Esophagus squamous epithelium (tissue), 4 donors: ENCODE results near the gene BUB1.

Experiments
- POLR2A ChIP-seq, 4 donors: fragments of 450-650 bp; IDR thresholded peaks; one replicate each; pipeline ENCODE4 v1.6.1; 2017; ENCODE audit warnings: antibody characterized with exemption in 4 of 4, mild to moderate bottlenecking in 4 of 4, moderate library complexity in 3 of 4
- TF ChIP-seq, protein P1 (sequence below), 6 experiments: fragments of 450-650 bp in 4 of 6; fragments of 200-600 bp in 2 of 6; sonication (generic) in 2 of 6; IDR thresholded peaks; one replicate each; pipeline ENCODE4 v1.5.1; 2016 to 2019; ENCODE audit warnings: antibody characterized with exemption in 6 of 6, mild to moderate bottlenecking in 4 of 6, moderate library complexity in 4 of 6

DNA sequence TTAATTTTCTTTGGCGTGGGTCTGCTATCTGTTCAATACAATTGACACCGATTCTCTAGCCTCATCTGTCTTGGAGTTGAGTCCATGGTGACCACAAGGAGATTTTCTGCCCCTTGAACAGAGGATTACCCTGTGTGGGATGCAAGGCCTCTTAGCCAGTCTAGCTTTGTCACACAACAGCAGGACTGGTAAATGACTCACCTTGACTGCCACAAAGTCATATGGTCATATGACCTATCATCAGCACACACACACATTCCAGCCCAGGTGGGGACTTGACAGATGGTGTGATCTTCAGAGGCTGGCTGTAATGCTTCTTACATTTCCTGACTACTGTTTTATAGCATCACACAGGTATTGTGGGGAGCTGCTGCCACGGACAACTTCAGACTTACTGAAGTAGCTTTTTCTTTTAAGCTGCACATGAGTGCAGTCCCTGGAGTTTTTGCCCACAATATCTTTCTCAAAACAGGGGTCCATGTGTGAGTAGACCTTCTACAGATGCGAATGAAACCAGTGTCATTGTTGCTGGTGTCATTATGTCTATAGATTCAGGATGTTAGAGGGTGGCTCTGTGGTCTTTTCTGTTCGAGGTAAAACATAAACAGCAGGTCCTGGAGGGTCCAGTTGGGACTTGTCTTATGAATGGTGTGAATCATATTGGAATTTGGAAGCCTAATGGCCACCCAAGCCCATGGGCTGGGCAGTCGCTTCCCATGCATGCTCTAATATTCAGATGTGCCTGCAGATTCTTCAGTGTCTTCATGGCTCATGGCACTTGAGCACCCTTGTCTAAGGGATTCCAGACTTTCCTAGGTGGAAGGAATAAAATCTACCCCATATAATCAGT is 35.9 kb upstream of the BUB1 start:
- TF ChIP-seq, protein P1, sequence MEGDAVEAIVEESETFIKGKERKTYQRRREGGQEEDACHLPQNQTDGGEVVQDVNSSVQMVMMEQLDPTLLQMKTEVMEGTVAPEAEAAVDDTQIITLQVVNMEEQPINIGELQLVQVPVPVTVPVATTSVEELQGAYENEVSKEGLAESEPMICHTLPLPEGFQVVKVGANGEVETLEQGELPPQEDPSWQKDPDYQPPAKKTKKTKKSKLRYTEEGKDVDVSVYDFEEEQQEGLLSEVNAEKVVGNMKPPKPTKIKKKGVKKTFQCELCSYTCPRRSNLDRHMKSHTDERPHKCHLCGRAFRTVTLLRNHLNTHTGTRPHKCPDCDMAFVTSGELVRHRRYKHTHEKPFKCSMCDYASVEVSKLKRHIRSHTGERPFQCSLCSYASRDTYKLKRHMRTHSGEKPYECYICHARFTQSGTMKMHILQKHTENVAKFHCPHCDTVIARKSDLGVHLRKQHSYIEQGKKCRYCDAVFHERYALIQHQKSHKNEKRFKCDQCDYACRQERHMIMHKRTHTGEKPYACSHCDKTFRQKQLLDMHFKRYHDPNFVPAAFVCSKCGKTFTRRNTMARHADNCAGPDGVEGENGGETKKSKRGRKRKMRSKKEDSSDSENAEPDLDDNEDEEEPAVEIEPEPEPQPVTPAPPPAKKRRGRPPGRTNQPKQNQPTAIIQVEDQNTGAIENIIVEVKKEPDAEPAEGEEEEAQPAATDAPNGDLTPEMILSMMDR (IDR thresholded peaks at IDR 0.05), result no peak
- TF ChIP-seq POLR2A (IDR thresholded peaks at IDR 0.05), result no peak
